SIG-M5 treated with dmso at 0.1 percent for 504 hours (cell line): ENCODE data around the gene HTR4.
"Not testable (repeated sequence)": the region's sequence is repeated elsewhere in the genome, so short reads cannot be mapped to it uniquely, and the experiment has no call there.

Experiments
- DNase-seq: peaks from one replicate; lab custom pipeline; 2025; ENCODE audit not compliant: unreplicated experiment; lab: John Stamatoyannopoulos, UW

Gene HTR4

DNA sequence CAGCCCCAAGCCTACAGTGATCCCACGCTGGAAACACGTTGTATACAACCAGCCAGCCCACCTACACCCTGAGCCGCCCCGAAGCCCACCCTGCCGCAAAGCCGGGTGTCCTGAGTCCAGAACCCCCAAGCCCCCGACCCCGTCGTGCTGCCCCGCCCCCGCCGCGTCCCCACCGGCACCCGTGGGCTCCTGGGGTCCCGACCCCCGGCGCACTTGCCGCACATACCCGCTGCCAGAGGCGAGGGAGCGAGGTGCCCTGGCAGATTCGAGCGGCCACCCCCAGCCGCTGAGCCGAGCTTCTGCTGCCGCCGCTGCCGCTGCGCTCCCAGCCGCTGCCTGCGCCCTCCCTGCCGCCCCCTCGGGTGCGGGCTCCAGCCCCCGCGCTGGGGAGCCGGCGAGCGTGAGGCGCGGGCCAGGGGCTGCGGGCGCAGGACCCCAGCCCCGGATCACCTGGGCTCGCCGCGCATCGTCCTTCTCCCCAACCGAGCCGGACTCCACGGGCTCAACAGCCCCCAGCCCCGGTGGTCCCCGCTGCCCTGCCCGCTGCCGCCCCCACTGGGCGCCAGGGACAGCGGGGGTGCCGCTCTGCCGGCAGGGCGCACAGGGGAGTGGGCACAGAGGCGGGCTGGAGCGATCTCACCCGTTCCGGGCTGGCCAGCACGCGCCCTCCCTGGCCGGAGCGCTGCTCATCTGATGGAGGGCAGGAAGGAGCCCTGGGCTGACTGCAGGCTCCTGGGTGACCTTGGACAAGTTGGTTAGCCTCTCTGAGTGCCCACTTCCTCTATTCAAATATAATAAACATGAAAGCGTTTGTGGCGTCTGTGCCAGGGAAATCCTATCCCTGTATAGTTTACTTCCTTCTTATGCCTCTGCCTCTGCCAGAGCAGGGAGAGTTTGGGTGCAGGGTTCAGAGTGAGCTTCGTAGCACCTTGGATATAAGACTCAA lies at the start of gene HTR4:
HTR4 (minus strand) TSS at position 692 of the 946 bp plus-strand sequence. CDS start 17,513 bp downstream, outside the sequence.
- DNase-seq, result no peak

GRCh38 chr5:148702019-148702596 lies 47.8 kb upstream of the HTR4 start:
- no peak for DNase-seq

DNA sequence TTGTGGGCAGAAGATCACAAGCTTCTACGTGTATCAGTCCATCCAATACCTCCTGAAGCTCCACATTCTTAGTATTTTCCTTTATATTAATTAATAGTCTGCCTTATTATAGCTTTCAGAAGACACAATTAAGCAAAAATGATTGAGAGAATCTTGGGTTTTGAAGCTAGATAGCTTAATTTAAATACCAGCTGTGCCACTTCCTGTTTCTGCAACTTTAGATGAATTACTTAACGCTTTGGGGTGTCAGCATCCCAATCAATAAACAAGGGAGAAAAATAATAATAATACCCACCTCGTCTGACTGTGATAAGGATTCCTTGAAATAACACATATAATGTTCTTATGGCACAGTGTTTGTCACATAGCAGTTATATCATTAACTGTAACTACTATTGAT lies 44.7 kb upstream of the HTR4 start:
- DNase-seq, result no peak

DNA sequence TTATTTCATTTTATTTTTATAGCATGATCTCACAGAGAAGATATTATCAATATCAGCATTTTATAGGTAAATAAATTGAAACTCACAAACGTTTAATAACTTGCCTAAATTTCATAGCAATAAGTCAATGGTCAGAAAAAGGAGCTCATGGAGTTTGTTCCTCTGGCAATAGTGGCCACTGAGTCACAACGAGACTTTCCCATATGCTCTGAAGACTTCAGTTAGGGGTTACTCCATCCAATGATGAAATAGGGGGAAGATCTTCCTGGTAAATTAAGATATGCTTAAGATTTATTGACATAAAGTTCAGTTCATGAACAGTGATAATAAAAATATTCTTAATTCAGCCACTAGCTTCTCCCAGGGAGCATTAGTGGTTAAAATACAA lies 43.5 kb upstream of the HTR4 start:
- no peak for DNase-seq

DNA sequence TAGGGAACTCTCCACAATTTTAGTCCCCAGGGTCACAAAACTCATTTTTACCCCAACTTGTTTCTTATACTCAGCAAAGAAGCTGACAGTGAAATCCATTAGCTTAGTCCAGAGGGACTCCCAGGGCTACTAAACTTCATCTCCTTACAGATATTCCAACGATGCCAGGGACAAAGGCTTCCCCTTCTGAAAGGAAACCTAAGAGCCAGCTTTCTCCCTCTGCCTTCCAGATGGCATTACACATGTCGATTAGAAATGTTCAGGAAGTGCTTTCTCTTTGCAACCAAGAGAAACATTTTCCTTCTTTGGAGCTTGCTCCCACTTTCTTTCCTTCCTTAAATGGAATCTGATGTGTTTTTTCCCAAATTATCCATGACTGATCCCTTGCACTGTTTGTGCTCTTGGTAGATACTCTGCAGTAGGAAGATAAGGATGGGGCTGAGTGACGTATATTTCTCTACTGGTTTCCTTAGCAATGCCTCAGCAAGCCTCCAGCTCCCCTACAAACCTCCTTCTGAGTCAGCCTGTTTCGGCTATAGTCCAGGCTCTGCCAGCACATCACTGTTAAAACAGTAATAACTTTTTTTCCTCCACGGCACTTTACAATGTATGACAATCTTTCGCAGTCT lies 43.0 kb upstream of the HTR4 start:
- DNase-seq, result no peak

- DNase-seq, result no peak
Measured at GRCh38 chr5:148696187-148697036, 42.1 kb upstream of the HTR4 start.

DNA sequence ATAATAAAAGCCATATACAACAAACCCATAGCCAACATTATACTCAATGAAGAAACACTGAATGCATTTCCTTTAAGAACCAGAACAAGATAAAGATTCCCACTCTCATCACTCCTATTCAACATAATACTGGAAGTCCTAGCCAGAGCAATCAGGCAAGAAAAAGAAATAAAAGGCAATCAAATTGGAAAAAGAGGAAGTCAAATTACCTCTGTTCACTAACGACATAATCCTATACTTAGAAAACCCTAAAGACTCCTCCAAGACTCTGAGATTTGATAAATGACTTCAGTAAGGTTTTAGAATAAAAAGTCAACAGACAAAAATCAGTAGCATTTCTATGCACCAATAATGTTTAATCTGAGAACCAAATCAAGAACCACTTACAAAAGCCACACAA lies 36.6 kb upstream of the HTR4 start:
- DNase-seq, result no peak

- DNase-seq, result no peak
Measured at GRCh38 chr5:148688787-148689186, 34.5 kb upstream of the HTR4 start.

DNA sequence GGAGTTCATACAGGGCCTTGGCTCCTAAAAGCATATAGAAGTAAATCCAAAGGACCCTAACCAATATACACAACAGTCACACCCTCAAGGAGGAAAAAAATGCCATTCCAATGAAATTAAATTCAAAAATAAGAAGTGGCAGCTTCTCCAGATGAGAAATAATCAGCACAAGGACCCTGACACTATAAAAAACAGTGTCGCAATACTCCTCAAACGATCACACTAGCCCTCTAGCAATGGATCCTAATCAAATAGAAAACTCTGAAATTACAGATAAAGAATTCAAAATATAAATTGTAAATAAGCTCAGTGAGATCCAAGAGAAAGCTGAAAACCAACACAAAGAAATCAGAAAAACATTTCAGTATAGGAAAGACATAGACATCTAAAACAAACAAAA lies 33.5 kb upstream of the HTR4 start:
- no peak for DNase-seq

DNA sequence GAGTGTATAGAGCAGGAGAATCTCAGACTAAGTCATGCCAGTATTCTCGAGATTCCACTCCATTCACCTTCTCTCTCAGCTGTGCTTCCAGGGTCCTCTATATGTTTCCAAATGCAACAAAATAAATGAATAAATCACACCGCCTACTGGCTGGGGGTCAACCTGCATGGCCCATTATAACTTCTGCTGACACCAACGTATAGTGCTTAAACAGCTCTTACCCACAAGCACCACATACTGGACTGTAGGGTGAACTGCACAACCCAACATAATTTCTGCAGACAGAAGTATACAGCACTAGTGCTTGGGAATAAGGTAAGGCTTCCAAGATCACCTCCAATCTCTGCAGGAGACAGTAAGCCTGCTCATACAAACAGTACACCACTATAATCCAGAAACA lies 33.1 kb upstream of the HTR4 start:
- DNase-seq, result peak; percentile 63

- DNase-seq, result no peak
Measured at GRCh38 chr5:148686660-148687059, 32.3 kb upstream of the HTR4 start.

DNA sequence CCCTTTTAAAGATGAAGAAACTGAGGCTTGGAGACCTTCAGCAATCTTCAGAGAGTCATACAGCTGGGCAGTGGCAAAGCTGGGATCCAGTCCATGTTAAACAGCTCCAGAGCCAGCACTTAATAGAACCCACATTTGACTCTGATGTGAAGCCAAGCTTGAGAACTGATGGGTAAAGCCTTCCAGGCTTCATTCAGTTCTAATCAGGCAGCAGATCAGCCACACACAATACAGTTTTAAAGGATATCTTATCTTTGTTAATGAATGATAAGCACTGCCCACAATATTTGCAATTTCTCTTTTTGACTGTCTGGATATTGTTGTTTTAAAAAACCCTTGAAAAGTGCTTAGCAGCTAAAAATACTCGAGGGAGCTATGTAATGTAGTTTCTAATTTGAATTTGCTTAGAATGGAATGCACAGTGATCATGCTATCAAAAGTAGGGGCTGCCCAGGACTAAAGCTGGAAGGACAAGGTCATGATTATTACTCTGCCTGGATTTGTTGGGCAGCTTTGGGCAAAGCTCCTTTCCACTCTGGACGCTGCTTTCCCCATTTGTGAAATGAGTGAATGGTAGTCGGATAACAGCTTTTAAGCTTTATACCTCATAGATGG lies 31.3 kb upstream of the HTR4 start:
- no peak for DNase-seq

DNA sequence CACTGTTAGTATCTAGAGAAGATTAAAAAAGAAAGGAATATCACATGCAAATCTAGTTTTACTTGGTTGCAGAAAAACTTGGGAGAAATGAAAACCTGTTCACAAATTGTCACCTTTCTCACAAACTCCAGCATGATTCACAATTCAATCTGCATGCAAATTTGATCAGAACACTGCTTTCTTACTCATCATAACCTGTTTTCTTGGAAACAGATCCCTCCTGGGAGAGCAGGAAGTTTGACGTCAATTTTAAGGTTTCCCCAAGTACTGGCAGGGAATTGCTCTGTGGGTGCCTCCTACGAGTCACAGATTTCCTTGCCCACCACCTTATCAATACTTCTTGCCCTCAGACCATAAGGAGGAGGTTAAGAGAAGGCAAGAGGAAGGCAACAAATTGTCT lies 30.2 kb upstream of the HTR4 start:
- no peak for DNase-seq

DNA sequence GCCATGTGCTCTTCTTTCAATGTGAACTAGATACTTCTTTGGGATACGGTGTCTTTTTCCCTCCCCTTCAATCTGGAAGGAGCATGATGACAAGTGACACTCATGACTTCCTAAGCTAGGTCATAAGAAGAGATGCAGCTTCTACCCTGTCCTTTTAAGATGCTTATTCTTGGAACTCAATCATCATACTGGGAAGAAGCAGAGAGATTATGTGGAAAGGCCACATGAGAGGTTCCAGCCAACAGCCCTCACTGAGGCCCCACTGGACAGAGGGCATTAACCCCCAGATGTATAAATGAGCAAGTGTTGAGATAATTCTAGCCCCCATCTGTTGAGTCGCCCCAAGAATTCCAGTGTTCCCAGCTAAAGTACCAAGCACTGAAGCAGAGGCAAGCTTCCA lies 29.3 kb upstream of the HTR4 start:
- no peak for DNase-seq

DNA sequence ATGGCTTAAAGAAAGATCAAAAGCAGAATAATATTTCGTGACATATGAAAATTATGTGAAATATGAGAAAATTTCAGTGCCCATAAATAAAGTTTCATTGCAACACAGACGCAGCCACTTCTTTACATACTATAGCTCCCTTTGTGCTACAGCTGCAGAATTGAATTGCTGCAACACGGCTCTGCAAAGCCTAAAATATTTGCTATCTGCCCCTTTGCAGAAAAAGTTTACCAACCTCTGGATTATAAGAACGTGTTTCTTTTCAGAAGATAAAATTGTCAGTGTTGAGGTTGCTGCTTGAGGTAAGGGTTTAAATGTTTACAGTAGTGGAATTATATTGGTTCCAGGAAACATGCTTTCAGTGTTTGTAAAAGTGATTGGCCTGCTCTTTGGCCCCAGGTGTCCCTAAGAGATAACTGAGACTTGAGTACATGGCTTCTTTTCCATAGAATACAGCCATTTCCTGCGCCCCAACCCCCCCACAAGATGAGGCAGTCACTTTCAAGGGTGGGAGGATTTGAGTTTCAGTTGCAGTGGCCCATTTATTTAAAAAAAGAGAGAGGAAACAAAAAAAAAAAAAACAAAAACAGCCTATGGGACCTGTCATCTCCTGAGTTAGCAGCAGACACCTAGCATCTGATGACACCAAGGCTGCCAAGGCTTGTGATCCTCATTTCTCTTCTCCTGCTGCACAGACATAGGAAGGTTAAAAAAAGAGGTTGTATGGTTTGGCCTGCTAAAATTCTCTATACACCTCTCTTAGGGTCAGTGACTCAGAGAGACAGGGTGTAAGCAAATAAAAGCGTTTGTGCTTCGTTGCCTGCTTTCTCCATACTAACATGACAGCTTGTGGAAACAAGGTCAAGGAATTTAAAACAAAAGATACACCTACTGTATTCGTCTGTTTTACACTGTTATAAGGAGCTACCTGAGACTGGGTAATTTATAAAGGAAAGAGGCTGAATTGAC lies 28.0 kb upstream of the HTR4 start:
- DNase-seq, result no peak

DNA sequence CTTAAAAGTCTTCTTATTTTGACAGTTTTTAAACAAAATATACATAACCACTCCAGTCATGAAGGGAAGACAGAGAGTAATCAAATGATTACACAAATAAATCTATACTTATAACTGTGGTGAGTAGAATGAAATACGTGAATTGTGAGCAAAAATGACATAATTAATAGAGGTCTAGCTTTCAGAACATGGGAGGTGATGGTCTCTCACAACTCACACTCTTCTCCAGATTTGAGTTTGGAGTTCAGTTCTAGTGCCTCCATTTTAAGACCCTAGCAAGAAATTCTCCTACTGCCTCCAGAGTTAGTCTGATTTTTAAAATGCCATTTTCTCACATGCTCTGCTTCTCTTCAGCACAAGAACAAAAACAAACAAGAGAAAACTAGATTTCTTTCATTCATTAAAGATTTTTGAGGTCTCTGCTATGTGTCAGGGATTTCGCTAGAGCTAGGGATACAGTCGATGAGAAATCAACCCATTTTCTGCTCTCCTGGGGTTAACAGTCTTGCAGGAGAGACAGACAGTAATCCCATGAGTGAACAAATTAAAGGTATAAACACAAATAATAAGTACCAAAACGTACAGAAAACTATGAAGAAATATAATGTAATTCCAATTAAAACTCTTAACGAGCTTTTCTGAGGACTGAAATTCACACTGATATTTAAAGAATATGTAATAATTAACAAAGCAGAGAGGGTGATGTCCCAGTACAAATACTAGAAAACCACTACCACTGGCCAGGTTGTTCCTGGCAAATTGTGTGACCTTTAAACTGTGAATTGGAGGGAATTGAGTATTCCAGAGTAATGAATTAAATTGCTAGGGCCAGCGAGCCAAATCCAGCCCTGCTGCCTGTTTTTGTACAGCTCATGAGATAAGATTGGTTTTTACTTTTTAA lies 27.1 kb upstream of the HTR4 start:
- DNase-seq, result no peak

DNA sequence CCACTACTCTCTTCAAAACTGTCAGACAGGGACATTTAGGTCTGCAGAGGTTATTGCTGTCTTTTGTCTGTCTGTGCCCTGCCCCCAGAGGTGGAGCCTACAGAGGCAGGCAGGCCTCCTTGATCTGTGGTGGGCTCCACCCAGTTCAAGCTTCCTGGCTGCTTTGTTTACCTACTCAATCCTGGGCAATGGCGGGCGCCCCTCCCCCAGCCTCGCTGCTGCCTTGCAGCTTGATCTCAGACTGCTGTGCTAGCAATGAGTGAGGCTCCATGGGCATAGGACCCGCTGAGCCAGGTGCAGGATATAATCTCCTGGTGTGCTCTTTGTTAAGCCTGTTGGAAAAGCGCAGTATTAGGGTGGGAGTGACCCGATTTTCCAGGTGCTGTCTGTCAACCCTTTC lies 19.4 kb upstream of the HTR4 start:
- not testable (repeated sequence) for DNase-seq

DNA sequence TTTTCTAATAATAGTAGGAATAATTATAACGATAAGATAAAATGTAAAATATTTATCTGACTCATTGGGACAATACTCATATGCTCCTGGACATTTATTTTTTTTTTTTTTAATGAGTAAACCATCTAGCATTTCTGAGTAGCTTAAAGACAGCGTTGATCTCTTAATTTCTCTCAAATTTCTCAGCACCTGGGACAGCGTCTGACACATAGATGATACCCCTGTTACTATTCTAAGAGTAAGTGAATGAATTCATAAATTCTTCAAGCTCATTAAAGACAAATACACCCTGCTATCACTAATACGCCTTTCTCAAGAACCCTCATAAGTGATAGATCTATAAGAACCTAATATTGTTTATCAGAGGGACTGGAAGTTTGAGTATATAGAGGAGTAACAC lies 12.0 kb upstream of the HTR4 start:
- no peak for DNase-seq

- no peak for DNase-seq
Measured at GRCh38 chr5:148665431-148665830, 11.1 kb upstream of the HTR4 start.
